Measurements from ENCODE around the gene ZCCHC9. TPM values are rescaled to one million over a fixed set of nuclear protein-coding genes. Genes with fewer than 3 reads are reported as not detected.

Gene ZCCHC9
- total RNA-seq, 1 donor from 2014 or later: 24.0 TPM

- H3K4me1 Mint-ChIP-seq: no peaks in the 10 kb centered on the region
- POLR2A ChIA-PET: no interaction called here
These were observed 54.2 kb downstream of the ZCCHC9 start for GRCh38 chr5:81355291-81356251.

DNA sequence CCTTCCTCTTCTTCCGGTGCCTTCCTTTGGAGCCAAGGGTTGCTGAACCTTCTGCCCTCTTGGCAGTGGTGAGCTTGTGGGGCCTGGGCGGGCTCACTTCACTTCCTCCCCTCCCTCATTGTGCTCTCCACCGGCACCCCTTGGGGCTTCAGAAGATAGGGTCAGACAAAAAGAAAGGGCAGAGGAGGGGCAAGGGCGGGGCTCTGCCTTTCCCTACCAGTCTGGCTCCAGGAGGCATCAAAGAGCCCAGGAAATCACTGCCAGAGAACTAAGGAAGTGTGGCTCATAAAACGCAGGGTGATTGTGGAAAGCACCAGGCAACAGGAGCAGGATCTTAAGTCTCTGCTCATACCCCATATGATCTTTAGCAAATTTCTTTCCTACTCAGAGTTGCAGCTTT is 57.7 kb downstream of the ZCCHC9 start:
- H3K27ac Mint-ChIP-seq: no peak overlapping the region
- H3K36me3 Mint-ChIP-seq (ENCODE audit: low read depth): no peaks in the 10 kb centered on the region
- ATAC-seq (ENCODE audit: low read depth): no peak
- H3K27me3 Mint-ChIP-seq: no peaks in the 10 kb centered on the region
- CTCF ChIA-PET: no interaction called here
- POLR2A ChIA-PET: no interaction called here
- H3K4me1 Mint-ChIP-seq: no peaks in the 10 kb centered on the region
- no peaks in the 10 kb centered on the region for H3K9me3 Mint-ChIP-seq
- intact Hi-C loops (cut with micrococcal nuclease): no loop called here
- no peak for DNase-seq
- H3K4me3 Mint-ChIP-seq: no peak overlapping the region
- no peak for TF ChIP-seq CTCF (IDR thresholded peaks at IDR 0.05)

More at GRCh38 chr5:81355291-81356251, 54.2 kb downstream of the ZCCHC9 start:
- TF ChIP-seq CTCF (IDR thresholded peaks at IDR 0.05): no peak
- no peak overlapping the region for H3K27ac Mint-ChIP-seq
- H3K36me3 Mint-ChIP-seq (ENCODE audit: low read depth): no peaks in the 10 kb centered on the region
- DNase-seq (no peak), ATAC-seq (ENCODE audit: low read depth) (no peak)
- H3K4me3 Mint-ChIP-seq: no peak overlapping the region
- intact Hi-C loops (cut with micrococcal nuclease): no loop called here
- no peaks in the 10 kb centered on the region for H3K9me3 Mint-ChIP-seq
- H3K27me3 Mint-ChIP-seq: no peaks in the 10 kb centered on the region
- CTCF ChIA-PET: no interaction called here

DNA sequence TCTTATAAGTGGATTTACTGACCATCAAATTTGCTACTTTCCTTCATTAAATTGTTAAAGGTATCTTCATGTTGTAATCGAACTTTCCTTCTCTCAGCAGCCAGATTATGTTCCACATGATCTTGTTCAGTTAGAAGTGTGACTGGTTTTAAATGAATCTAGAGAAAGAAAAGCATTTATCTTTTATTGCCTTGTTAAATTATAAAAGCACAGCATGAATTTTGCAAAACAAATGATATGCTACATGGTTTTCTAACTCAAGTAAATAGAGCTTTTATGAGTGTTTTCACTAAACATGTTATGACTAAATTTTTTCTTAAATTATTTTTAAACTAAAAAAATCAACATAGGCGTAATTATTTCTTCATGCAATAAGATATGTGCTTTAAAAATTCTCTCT is 58.5 kb downstream of the ZCCHC9 start:
- H3K4me1 Mint-ChIP-seq: no peaks in the 10 kb centered on the region
- H3K27ac Mint-ChIP-seq: no peak overlapping the region
- no peak for TF ChIP-seq CTCF (IDR thresholded peaks at IDR 0.05)
- H3K4me3 Mint-ChIP-seq: no peak overlapping the region
- CTCF ChIA-PET: no interaction called here
- intact Hi-C loops (cut with micrococcal nuclease): no loop called here
- H3K9me3 Mint-ChIP-seq: no peaks in the 10 kb centered on the region
- DNase-seq (no peak), ATAC-seq (ENCODE audit: low read depth) (no peak)
- peaks cover 2% of the 10 kb centered on the region for H3K27me3 Mint-ChIP-seq
- POLR2A ChIA-PET: no interaction called here
- H3K36me3 Mint-ChIP-seq (ENCODE audit: low read depth): no peaks in the 10 kb centered on the region

GRCh38 chr5:81360640-81361039 is 59.3 kb downstream of the ZCCHC9 start:
- no peaks in the 10 kb centered on the region for H3K36me3 Mint-ChIP-seq (ENCODE audit: low read depth)
- DNase-seq (no peak), ATAC-seq (ENCODE audit: low read depth) (no peak)
- CTCF ChIA-PET: no interaction called here
- H3K9me3 Mint-ChIP-seq: no peaks in the 10 kb centered on the region
- intact Hi-C loops (cut with micrococcal nuclease): no loop called here
- POLR2A ChIA-PET: no interaction called here
- H3K27me3 Mint-ChIP-seq: peaks cover 2% of the 10 kb centered on the region
- TF ChIP-seq CTCF (IDR thresholded peaks at IDR 0.05): no peak
- H3K4me1 Mint-ChIP-seq: no peaks in the 10 kb centered on the region
- no peak overlapping the region for H3K4me3 Mint-ChIP-seq
- no peak overlapping the region for H3K27ac Mint-ChIP-seq

- no peak overlapping the region for H3K27ac Mint-ChIP-seq
- DNase-seq (no peak), ATAC-seq (ENCODE audit: low read depth) (no peak)
- no peaks in the 10 kb centered on the region for H3K4me1 Mint-ChIP-seq
- ChIA-PET POLR2A (no interaction called here), CTCF (no interaction called here)
- no peaks in the 10 kb centered on the region for H3K36me3 Mint-ChIP-seq (ENCODE audit: low read depth)
- H3K4me3 Mint-ChIP-seq: no peak overlapping the region
- intact Hi-C loops (cut with micrococcal nuclease): no loop called here
- TF ChIP-seq CTCF (IDR thresholded peaks at IDR 0.05): no peak
- no peaks in the 10 kb centered on the region for H3K9me3 Mint-ChIP-seq
- peaks cover 2% of the 10 kb centered on the region for H3K27me3 Mint-ChIP-seq
These were observed 60.2 kb downstream of the ZCCHC9 start for GRCh38 chr5:81361600-81361999.

Other genes starting within 250 kb of the ZCCHC9 start
- not detected in 2 replicates for gene CKMT2, start 68.3 kb upstream of the ZCCHC9 start, total RNA-seq
- not detected in 2 replicates for gene ACOT12, start 92.5 kb downstream of the ZCCHC9 start, total RNA-seq